Measurements from ENCODE around the gene TNFRSF8. TPM values are rescaled to one million over a fixed set of nuclear protein-coding genes. Genes with fewer than 3 reads are reported as not detected.

TNFRSF8 gene
- total and polyA plus RNA-seq, 9 of the 15 experiments (the other 6 are each of a cell fraction or from before 2014, with no cell fraction given) = 3.5 to 38.4 (median 17.1) TPM

DNA sequence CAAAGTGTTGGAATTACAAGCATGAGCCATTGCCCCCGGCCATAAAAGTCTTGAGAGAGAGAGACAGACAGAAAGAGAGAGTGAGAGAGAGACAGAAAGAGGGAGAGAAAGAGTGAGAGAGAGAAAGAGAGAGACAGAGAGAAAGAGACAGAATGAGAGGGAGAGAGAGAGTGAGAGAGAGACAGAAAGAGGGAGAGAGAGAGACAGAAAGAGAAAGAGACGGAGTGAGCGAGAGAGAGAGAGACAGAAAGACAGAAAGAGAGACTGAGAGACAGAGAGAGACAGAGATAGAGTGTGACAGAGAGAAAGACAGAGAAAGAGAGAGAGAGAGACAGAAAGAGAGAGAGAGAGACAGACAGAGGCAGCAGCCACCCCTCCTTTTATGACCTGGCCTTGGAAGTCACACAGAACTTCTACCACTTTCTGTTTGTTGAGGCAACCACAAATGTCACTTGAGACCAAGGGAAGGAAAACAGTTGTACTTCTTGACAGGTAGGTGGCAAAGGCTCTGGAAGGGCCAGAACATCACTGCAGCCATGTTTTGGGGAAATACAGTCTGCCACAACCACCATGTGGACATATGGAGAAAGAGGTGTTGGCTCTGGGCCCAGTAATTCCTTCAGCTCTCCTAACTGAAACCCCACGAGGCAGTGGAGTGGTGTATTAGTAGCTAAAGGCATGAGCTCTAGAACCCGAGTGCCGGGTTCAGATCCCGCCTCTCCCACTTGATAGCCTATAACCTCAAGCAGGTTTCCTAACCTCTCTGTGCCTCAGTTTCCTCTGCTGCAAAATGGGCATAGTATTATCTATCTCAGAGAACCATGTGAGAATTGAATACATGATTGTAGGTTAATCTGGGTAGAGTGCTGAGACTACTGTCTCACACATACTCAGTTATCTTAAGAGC, 50.6 kb downstream of the TNFRSF8 start (continued):
- TF ChIP-seq, protein P1, sequence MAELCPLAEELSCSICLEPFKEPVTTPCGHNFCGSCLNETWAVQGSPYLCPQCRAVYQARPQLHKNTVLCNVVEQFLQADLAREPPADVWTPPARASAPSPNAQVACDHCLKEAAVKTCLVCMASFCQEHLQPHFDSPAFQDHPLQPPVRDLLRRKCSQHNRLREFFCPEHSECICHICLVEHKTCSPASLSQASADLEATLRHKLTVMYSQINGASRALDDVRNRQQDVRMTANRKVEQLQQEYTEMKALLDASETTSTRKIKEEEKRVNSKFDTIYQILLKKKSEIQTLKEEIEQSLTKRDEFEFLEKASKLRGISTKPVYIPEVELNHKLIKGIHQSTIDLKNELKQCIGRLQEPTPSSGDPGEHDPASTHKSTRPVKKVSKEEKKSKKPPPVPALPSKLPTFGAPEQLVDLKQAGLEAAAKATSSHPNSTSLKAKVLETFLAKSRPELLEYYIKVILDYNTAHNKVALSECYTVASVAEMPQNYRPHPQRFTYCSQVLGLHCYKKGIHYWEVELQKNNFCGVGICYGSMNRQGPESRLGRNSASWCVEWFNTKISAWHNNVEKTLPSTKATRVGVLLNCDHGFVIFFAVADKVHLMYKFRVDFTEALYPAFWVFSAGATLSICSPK (IDR thresholded peaks at IDR 0.05; ENCODE audit: borderline replicate concordance) = 0 out of 2 replicates have a peak, but pooled peaks have one; percentile 69
- no peak for TF ChIP-seq NR2C1 (IDR thresholded peaks at IDR 0.05)
- peak; percentile 54 for TF ChIP-seq NR2C1 (tag; IDR thresholded peaks at IDR 0.05)
- TF ChIP-seq TAF15 (IDR thresholded peaks at IDR 0.05; ENCODE audit: low read depth, low read length) = no peak
- TF ChIP-seq PHB2 (IDR thresholded peaks at IDR 0.05; ENCODE audit: low read depth) = peak; percentile 58; the same call in 1 of the 2 replicates
- 0 out of 2 replicates have a peak, but pooled peaks have one; percentile 50 for TF ChIP-seq HDAC8 (tag; IDR thresholded peaks at IDR 0.05)
- TF ChIP-seq, protein P2, sequence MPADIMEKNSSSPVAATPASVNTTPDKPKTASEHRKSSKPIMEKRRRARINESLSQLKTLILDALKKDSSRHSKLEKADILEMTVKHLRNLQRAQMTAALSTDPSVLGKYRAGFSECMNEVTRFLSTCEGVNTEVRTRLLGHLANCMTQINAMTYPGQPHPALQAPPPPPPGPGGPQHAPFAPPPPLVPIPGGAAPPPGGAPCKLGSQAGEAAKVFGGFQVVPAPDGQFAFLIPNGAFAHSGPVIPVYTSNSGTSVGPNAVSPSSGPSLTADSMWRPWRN (IDR thresholded peaks at IDR 0.05; ENCODE audit: low read depth) = no peak
